Panc1 (cell line): Measurements from ENCODE around the gene C16orf89. TPM values are rescaled to one million over a fixed set of nuclear protein-coding genes. Genes with fewer than 3 reads are reported as not detected.
"Not testable (repeated sequence)": the region's sequence is repeated elsewhere in the genome, so short reads cannot be mapped to it uniquely, and the experiment has no call there.

Source experiments
- ATAC-seq: fragments of 200-7000 bp; cut with Tn5 transposase; 2 replicates; pipeline ENCODE4 v1.9.1; 2020; ENCODE audit warnings: mild to moderate bottlenecking, moderate library complexity
- Bru-seq: library from RNA; stranded (reverse); fragments of 400-500 nt; gene quantifications from one replicate; lab custom pipeline; 2021; lab: Mats Ljungman, UMichigan
- BruChase-seq, 2 experiments: library from RNA; stranded (reverse); fragments of 400-500 nt; gene quantifications; one replicate each; lab custom pipeline; 2021; lab: Mats Ljungman, UMichigan
- BruUV-seq: library from RNA; stranded (reverse); fragments of 400-500 nt; replicated peaks from 2 replicates; lab custom pipeline; 2021; lab: Mats Ljungman, UMichigan
- CTCF ChIA-PET: fragments of 300-600 bp; sonication (Branson Sonifier 250); formaldehyde crosslinking; loops from one replicate; lab custom pipeline; 2022; ENCODE audit warnings: antibody characterized with exemption; lab: Charles Lee
- POLR2A ChIA-PET: fragments of 300-600 bp; sonication (Branson Sonifier 250); formaldehyde crosslinking; loops from one replicate; lab custom pipeline; 2022; ENCODE audit warnings: antibody characterized with exemption; lab: Charles Lee
- DNase-seq: peaks from one replicate; pipeline ENCODE4 v3.0.0-alpha.2; 2010; ENCODE audit warnings: low read depth, low spot score
- H3K27ac ChIP-seq: 2 replicates; pipeline ENCODE4 v1.5.1; 2011; ENCODE audit warnings: mild to moderate bottlenecking, low read length, inconsistent platforms
- H3K27me3 ChIP-seq: fragments of 200-500 bp; sonication (Bioruptor generic); 2 replicates; pipeline ENCODE4 v1.6.0; 2014; ENCODE audit warnings: low read length, inconsistent platforms; ENCODE audit not compliant: control insufficient read depth, insufficient read depth
- H3K36me3 ChIP-seq: fragments of 200-500 bp; sonication (Bioruptor generic); 2 replicates; pipeline ENCODE4 v1.5.1; 2014; ENCODE audit warnings: inconsistent platforms, mild to moderate bottlenecking, low read length, moderate library complexity; ENCODE audit not compliant: control insufficient read depth, insufficient read depth
- H3K4me1 ChIP-seq: 2 replicates; pipeline ENCODE4 v1.5.1; 2011; ENCODE audit warnings: inconsistent platforms, mild to moderate bottlenecking, low read length, moderate library complexity; ENCODE audit not compliant: control insufficient read depth, insufficient read depth
- H3K4me3 ChIP-seq, 2 experiments: 2 replicates each; pipeline ENCODE4 v1.5.1; 2011 to 2012; ENCODE audit warnings: low read depth in 2 of 2, low read length in 2 of 2, mild to moderate bottlenecking in 2 of 2, inconsistent platforms in 1 of 2, moderate library complexity in 1 of 2
- H3K9me3 ChIP-seq: fragments of 200-500 bp; sonication (Bioruptor generic); 2 replicates; pipeline ENCODE4 v1.5.1; 2014; ENCODE audit warnings: low read depth, mild to moderate bottlenecking, inconsistent platforms, low read length, moderate library complexity; ENCODE audit not compliant: control insufficient read depth, insufficient read depth
- POLR2AphosphoS5 ChIP-seq: IDR thresholded peaks from 2 replicates; pipeline ENCODE4 v1.6.1; 2012; ENCODE audit warnings: mild to moderate bottlenecking, low read depth, low read length, moderate library complexity
- REST ChIP-seq, 2 experiments: IDR thresholded peaks; 2 replicates each; pipeline ENCODE4 v1.6.1; 2011 to 2012; ENCODE audit warnings: low read depth in 2 of 2, control low read depth in 1 of 2, low read length in 1 of 2, mild to moderate bottlenecking in 1 of 2, moderate library complexity in 1 of 2; ENCODE audit not compliant: insufficient read depth in 1 of 2
- SIN3A ChIP-seq: IDR thresholded peaks from 2 replicates; pipeline ENCODE4 v1.6.1; 2012; ENCODE audit warnings: low read depth, mild to moderate bottlenecking, low read length, moderate library complexity, borderline replicate concordance; ENCODE audit not compliant: insufficient read depth
- TCF7L2 ChIP-seq: IDR thresholded peaks from 2 replicates; pipeline ENCODE4 v1.6.1; 2011; ENCODE audit warnings: mild to moderate bottlenecking, low read depth, low read length, inconsistent platforms
- in situ Hi-C: cut with HindIII; loops from 2 replicates; pipeline ENCODE4 v1.10.0; 2016; ENCODE audit warnings: low sequenced_read_pairs, low pct_unique_long_range_greater_than_20kb
- intact Hi-C: fragments of 100-400 bp; cut with micrococcal nuclease; formaldehyde crosslinking; loops from one replicate; pipeline ENCODE4 v1.10.0; 2022; ENCODE audit not compliant: unreplicated experiment
- long read RNA-seq: library from polyadenylated mRNA; unstranded; transcript quantifications from one replicate; pipeline ENCODE4 v2.0.0, GENCODE V29; 2021; ENCODE audit not compliant: unreplicated experiment
- polyA plus RNA-seq: library from polyadenylated mRNA; unstranded; fragments of >200 nt; gene quantifications from one replicate; pipeline ENCODE4 v1.2.1, GENCODE V29; 2012; ENCODE audit warnings: missing spikeins; ENCODE audit not compliant: insufficient read length
- total RNA-seq: library from RNA; stranded (reverse); gene quantifications from one replicate; pipeline ENCODE4 v1.2.1, GENCODE V29; 2021; ENCODE audit not compliant: unreplicated experiment
- TF ChIP-seq, protein P1 (sequence below): fragments of 450-650 bp; IDR thresholded peaks from 2 replicates; pipeline ENCODE4 v1.5.1; 2017; ENCODE audit warnings: mild to moderate bottlenecking

The C16orf89 gene, protein sequence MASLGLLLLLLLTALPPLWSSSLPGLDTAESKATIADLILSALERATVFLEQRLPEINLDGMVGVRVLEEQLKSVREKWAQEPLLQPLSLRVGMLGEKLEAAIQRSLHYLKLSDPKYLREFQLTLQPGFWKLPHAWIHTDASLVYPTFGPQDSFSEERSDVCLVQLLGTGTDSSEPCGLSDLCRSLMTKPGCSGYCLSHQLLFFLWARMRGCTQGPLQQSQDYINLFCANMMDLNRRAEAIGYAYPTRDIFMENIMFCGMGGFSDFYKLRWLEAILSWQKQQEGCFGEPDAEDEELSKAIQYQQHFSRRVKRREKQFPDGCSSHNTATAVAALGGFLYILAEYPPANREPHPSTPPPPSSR
- not detected for total RNA-seq
- polyA plus RNA-seq, result not detected
- Bru-seq, nascent RNA, result not detected
- BruChase-seq, experiment 1, labeled RNA remaining after a 2-hour chase, result not detected
- not detected for BruChase-seq, experiment 2, labeled RNA remaining after a 6-hour chase
- long read RNA-seq, result 0 reads

- no peaks in the 10 kb centered on the region for H3K36me3 ChIP-seq
- ChIA-PET CTCF (interaction anchor here (0.5 kb wide), 1 partner anchor 98 kb away, joined by 4 read pairs; no protein-coding TSS in a partner anchor), POLR2A (no interaction called here)
- no peaks in the 10 kb centered on the region for H3K4me1 ChIP-seq
- no peaks in the 10 kb centered on the region; the same call in 1 of the 2 replicates for H3K27me3 ChIP-seq
- no peaks in the 10 kb centered on the region for H3K9me3 ChIP-seq
- intact Hi-C loops (no loop called here), in situ Hi-C loops (no loop called here)
- no peak within 1 kb of the TSS for H3K4me3 ChIP-seq
- peak; percentile 43 for ATAC-seq
- BruUV-seq, result no TSS peak
- TF ChIP-seq TCF7L2 (no peak), REST (IDR thresholded peaks at IDR 0.05; ENCODE audit: insufficient read depth in 1 of 2, low read depth in 2 of 2, low read length in 1 of 2) (no peak), POLR2AphosphoS5 (no peak), SIN3A (no peak)
- TF ChIP-seq, protein P1, sequence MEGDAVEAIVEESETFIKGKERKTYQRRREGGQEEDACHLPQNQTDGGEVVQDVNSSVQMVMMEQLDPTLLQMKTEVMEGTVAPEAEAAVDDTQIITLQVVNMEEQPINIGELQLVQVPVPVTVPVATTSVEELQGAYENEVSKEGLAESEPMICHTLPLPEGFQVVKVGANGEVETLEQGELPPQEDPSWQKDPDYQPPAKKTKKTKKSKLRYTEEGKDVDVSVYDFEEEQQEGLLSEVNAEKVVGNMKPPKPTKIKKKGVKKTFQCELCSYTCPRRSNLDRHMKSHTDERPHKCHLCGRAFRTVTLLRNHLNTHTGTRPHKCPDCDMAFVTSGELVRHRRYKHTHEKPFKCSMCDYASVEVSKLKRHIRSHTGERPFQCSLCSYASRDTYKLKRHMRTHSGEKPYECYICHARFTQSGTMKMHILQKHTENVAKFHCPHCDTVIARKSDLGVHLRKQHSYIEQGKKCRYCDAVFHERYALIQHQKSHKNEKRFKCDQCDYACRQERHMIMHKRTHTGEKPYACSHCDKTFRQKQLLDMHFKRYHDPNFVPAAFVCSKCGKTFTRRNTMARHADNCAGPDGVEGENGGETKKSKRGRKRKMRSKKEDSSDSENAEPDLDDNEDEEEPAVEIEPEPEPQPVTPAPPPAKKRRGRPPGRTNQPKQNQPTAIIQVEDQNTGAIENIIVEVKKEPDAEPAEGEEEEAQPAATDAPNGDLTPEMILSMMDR, result no peak
- no peak for DNase-seq
- no peak within 1 kb of the TSS for H3K27ac ChIP-seq
These were observed at the start of gene C16orf89 for GRCh38 chr16:5065813-5066212. C16orf89 (minus strand) TSS chr16:5065956; CDS start chr16:5065908, 48 bp downstream.

DNA sequence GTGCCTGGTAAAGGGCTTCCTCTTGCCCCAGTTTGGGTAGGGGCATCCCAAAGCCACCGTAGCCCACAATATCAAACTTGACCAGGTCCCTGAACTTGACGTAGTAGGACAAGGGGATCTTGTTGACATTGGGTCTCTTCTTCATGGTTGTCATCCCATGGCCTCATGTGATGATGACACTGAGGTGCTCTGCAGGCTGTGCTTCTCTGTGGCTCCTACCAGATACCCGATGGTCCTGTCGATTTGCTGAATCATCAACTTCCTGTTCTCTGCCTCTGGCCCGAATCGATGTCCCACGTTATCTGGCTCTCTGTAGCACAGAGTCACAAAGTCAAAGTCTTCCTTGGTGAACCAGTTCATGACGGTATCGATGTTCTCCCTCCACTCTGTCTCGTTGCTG lies 45.2 kb upstream of the C16orf89 start:
- intact Hi-C loops, ATAC-seq, H3K27me3 ChIP-seq, H3K9me3 ChIP-seq, POLR2A ChIA-PET, H3K27ac ChIP-seq, CTCF ChIA-PET, H3K36me3 ChIP-seq, H3K4me3 ChIP-seq, DNase-seq, BruUV-seq, H3K4me1 ChIP-seq, in situ Hi-C loops: not testable (repeated sequence)
